ENCODE data around the gene FDXACB1.

Gene FDXACB1

DNA sequence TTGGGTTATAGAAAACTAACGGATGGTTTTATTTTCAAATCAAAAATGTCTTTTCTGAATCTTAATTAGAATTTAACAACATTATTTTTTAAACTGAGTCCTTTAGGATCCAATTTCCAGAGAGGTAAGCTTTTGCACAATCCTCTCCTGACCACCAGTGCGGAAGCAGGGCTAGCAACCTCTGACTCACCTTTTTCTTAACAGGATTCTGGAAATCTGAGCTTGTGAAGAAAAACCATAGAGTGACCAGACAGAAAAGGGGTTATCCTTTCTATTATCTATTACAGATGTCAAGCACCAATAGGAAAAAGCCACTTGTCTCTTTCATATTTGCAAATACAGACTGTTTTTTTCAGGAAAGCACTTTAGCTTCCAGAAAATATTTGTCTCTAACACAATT, 32.9 kb downstream of the FDXACB1 start:
- DNase-seq (ENCODE audit: low spot score) = no peak

DNA sequence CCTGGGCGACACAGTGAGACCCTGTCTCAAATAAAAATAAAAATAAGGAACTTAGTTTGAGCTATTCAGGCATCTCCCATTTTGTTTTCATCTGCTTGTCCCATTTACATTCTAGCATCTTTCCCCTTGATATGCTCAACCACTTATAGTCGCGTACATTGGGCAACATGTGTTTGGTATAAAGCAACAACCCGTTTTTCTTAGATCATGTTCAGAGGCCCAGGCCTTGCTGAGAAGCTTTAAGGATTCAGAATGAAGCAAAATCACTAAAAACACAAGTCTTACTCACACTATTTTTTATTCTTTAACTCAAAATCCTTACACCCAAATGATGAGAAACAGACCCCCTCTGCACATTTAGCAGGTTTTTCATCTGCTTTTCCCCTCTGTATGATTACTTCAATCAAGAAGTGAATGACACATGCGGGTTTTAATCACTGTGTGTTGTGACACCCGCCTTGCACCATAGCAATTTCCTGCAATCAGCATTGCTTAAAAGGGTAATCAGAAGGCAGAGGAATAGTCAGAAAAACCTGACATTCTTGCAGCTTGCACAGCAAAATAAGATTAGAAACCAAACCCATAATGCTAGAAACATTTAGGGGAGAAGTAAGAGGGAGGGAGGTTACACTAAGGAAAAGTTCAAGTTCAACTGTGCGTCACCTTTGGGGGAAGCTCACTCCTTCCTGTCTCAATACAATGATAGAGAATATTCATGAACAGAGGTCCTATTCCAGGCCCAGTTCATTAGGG, 33.5 kb downstream of the FDXACB1 start:
- DNase-seq (ENCODE audit: low spot score) = peak; percentile 78

DNA sequence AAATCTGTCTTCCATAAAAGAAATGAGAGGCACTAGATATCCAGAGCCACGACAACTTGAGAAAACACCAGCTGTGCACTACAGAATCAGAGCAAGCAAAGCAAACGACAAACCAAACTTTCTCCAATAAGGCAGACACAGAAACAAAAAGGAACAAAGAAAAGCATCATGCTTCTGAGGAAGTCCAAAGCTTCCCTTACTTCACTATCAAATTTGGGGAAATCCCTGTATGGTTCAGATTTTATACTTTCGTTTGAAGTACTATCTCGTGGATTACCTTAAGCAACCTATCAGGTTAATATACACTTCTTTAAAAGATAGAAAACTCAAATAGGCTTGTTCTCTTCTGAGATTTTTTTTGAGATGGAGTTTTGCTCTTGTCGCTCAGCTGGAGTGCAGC, 35.3 kb downstream of the FDXACB1 start:
- DNase-seq (ENCODE audit: low spot score) = no peak

DNA sequence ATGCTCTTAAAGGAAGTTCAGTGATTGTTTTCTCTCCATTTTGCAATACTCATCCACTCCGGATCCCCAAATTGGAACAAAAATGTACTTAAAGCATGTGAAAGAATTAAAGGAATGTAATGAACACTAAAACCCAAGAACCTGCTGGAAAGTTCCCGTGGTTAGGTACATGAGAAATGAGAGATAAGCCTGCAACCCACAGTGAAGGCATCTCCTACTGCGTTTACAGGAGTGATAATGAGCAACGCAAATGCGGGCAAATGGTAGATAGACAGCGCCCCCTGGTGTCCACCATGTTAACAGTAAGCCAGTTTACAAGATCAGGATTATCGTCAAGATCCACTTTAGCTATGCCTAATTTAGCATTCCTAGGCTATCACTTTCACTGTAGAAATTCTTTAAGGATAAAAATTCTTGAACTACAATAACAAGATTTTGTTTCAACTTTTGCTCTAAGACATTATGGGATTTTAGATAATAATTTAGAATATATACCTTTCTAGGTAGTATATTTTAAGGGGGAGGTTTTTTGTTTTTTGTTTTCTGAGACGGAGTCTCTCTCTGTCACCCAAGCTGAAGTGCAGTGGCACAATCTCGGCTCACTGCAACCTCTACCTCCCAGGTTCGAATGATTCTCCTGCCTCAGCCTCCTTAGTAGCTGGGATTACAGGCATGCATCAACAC, 37.5 kb downstream of the FDXACB1 start:
- DNase-seq (ENCODE audit: low spot score) = peak; percentile 87

DNA sequence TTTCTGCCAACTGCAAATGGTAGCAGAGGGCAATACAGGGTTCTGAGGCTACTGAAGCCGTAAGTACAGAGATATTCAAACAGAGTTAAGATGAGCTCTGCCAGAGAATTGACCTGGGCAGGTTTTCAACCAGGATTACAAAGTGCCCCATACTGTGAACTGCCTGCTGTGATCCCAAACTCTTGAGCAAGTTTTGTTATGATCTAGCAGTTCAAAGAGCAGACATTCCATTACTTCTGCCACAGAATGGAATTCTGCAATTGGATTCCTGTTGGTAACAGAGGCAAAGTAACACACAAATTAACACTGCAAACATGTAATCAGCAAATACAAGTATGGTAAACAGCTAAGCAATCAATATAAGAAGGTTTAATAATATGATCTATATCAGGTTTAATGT, 38.8 kb downstream of the FDXACB1 start:
- no peak for DNase-seq (ENCODE audit: low spot score)

DNA sequence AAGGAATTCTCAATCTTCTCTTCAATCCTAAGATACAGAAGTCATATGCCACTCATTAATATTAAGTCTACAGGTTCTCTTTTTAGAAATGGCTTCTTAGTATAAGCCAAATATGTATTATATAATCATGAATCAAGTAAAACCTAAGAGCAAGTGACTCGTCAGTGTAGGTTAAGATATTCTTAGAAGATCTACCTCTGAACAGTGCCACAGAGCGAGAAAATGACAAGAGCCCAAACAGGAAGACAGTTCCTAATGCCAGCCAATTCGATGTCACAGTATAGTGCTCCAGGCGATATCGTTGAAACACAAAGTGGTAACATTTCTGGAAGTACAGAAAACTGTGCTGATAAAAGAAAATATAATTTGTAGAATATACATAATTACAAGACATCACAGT, 40.9 kb downstream of the FDXACB1 start:
- DNase-seq (ENCODE audit: low spot score) = peak; percentile 53

DNA sequence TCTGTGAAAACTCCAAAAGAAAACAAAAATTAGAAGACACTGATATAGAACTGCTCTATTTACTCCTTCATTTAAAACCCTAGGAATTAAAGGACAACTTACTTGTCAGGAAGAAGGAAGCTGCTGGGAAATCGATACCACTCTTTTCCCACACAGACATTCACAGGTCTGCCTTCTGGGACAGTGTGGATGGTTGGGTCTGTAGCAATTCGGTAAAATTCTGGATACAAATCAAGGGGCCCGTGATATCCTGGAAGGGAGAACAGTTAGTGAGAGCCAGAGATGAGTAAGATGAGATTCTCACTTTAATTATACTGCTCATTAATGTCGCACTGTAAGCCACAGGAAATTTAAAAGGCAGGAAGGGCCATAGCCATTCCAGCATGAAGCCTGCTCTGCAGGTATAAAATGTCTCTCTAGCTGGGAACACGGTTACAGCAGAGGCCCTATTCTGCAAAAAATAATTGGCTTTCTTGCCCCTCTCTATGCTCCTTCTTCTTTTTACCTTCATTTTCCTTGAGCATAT, 41.5 kb downstream of the FDXACB1 start:
- no peak for DNase-seq (ENCODE audit: low spot score)

DNA sequence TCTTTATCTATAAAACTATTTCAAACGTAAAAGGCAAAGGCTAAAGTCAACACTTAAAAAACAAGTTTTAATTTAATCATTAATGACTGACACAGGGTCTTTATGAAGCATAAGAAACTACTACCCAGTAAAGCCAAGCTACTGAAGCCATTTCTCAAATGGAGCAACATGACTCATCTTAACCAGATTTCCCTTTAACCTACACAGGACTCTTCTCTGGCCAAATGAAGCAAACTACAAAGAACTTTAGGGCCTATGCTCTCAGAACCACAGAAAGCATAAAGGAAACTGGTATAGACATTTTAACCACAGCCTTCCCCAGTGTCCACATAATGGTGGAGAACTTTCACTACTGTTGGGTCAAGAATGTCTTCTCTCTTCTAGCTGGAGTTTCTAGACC, 42.2 kb downstream of the FDXACB1 start:
- DNase-seq (ENCODE audit: low spot score) = no peak

DNA sequence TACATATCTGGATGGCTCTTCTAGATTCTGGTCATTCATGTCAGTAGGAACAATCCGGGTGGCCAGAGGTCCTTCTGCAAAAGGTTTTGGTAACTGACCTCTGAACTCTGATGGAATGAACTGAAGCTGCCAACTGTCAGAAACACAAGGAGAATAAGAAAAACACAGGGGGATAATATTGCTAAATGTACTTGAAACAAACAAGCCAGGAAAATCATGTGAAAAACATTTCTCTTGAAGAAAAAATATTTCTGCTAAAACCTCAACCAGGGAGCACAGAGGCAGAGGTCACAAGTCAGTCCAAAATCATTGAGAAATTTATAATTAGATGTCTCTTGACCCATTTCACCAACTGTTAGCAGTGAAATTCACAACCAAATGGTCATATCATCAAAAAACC, 42.8 kb downstream of the FDXACB1 start:
- no peak for DNase-seq (ENCODE audit: low spot score)

DNA sequence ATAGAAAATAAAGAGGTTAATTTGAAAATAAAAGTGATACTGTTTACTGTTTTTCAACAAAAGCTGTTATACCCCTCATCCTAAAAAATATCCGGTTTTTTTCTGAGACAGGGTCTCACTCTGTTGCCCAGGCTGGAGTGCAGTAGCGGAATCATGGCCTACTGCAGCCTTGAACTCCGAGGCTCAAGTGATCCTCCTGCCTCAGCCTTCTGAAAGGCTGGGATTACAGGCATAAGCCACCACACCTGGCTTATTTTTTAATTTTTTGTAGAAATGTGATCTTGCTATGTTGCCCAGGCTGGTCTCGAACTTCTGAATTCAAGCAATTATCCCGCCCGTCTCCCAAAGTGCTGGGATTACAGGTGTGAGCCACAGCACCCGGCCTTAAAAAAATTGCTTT, 43.3 kb downstream of the FDXACB1 start:
- no peak for DNase-seq (ENCODE audit: low spot score)

DNA sequence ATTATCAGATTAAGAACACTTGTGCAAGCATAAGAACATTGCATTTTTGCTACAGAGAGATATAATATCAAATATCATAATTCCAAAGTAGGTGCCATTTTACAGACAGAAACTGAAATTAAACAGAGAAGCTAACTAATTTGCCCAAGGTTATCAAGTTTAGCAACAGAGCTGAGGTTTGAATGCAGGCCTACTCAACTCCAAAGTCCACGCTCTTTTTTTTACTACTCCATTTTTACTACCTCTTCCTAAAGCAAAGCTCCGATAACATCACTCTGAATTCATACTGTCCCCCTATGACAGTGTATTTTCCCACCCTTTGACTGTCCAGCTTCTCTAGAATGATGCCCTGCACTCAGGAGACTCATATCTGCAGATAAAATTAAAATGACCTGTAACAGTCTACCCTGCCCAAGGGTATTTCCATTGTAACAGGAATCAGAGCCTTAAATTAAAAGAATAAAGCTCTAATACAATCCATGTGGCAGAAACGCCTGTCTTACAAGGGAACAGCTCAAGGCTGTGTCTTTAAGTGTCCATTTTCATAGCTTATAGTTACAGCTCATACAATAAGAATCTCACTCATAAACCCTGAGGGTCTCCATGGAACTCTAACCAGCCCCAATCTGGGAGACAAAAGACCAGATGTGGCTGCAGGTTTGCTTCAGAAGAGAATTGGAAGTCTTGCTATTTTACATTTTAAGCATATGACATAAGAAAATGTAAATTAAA, 44.4 kb downstream of the FDXACB1 start:
- DNase-seq (ENCODE audit: low spot score) = no peak

DNA sequence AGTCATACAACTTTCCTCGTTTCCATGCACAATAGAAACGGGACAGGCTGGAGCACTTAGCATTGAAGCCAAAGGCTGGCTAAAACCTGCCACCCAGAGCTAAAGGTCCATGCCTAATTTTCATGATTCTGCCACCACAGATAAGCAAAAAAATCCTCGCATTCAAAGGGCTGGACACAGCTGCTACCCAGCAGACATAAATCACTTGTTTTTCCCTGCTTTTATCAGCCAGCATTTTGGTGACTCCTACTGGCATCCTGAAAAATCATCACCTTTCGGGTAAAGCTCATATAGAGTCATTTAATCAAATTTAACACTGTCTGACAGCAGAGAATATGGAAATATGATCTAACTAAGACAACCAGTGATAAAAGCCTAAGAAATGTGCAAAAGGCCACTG, 45.4 kb downstream of the FDXACB1 start:
- DNase-seq (ENCODE audit: low spot score) = no peak

DNA sequence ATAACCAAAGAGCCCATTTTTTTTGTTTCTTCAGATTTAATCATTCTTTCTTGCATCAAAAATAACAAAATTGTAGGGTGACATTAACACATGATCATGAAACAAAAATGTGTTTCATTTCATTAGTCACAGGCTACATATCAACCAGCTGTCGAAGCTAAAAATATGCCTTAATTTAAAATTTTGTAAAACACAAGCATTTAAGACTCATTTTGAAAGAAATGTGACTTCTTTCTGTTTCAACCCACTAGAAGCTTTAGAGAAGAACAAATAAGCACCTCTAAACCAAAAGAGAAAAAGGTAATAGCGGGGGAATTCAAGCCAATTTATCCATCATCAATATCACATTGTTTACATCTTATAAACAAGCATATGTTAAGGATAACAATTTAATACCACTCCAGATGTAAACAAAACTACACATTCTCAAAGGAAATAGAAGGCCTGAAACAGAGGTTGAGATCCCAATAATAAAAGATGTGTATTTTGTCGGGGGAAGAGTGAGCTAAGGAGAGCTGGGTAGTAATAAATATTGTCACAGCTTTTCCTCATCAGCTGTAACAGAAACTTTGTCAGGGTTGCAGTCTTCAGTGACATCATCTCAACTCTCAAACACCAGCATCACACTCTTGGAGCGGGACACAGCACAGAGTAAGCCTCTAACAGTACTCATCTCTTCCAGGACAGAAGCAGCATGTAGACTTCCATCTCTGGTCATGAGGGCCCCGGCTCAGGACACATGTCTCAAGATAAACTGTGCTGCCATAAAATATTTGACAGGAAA, 49.6 kb downstream of the FDXACB1 start:
- DNase-seq (ENCODE audit: low spot score) = no peak

DNA sequence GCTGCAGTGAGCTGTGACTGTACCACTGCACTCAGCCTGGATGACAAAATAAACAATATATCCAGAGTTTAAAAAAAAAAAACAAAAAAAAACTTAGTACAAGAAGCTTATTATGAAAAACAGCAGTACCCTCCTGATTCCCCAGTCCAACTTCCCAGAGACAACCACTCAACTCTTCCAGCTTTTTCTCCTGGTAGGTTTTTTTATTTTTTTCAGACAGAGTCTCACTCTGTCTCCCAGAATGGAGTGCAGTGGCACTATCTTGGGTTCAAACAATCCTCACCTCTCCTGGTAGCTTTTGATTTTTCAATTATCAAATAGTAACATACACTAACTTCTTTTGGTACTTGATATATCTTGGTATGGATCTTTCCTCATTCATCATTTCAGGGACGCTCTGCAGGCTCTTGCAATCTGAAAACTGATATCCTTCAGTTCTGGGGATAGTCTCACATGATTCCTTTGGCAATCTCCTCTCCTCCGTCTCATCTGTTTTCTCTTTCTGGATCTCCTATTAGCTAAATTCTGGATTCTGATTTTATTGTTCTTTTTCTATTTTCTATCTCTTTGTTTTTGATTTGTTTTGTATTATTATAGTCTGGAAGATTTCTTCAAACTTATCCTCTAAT, 52.5 kb downstream of the FDXACB1 start:
- DNase-seq (ENCODE audit: low spot score) = no peak
